Stomach (tissue), 4 donors: Measurements from ENCODE around the gene AIFM3.

Experiments
- CTCF ChIP-seq, 7 experiments: fragments of 450-650 bp in 4 of 7; fragments of 200-600 bp in 3 of 7; sonication (generic) in 3 of 7; IDR thresholded peaks; one replicate each; pipeline ENCODE4 v1.5.1; 2016 to 2019; ENCODE audit warnings: antibody characterized with exemption in 7 of 7, control low read depth in 2 of 7, mild to moderate bottlenecking in 1 of 7
- EP300 ChIP-seq: sonication (generic); formaldehyde crosslinking; IDR thresholded peaks from one replicate; pipeline ENCODE4 v1.6.1; 2017; ENCODE audit warnings: antibody characterized with exemption
- POLR2A ChIP-seq, 4 donors: fragments of 450-650 bp; IDR thresholded peaks; one replicate each; pipeline ENCODE4 v1.6.1; 2016; ENCODE audit warnings: antibody characterized with exemption in 4 of 4, control low read depth in 2 of 4, mild to moderate bottlenecking in 1 of 4, moderate library complexity in 1 of 4
- POLR2AphosphoS5 ChIP-seq, 3 donors: sonication (generic); formaldehyde crosslinking; IDR thresholded peaks; one replicate each; pipeline ENCODE4 v1.6.1; 2016; ENCODE audit warnings: antibody characterized with exemption in 3 of 3

- TF ChIP-seq POLR2A (IDR thresholded peaks at IDR 0.05) (no peak), CTCF (IDR thresholded peaks at IDR 0.05) (no peak), POLR2AphosphoS5 (IDR thresholded peaks at IDR 0.05) (no peak), EP300 (no peak)
Measured at GRCh38 chr22:20963201-20964052, 3.6 kb upstream of the AIFM3 start.
